Tibial nerve (tissue), 4 donors: ENCODE measurements around the gene TENM3. TPM values are rescaled to one million over a fixed set of nuclear protein-coding genes. Genes with fewer than 3 reads are reported as not detected.

Source experiments
- DNase-seq, 2 donors: peaks; one replicate each; pipeline ENCODE4 v3.0.0-alpha.2; 2019; ENCODE audit warnings: low spot score in 2 of 2
- H3K27ac ChIP-seq, 4 donors: fragments of 200-600 bp; sonication (generic) in 3 of 4; one replicate each; pipeline ENCODE4 v1.5.1; 2017 to 2019; ENCODE audit warnings: mild to moderate bottlenecking in 1 of 4
- H3K27me3 ChIP-seq, 2 donors: fragments of 200-600 bp; sonication (generic) in 1 of 2; one replicate each; pipeline versions ENCODE4 v1.5.1 to v1.6.0; 2017 to 2019
- H3K36me3 ChIP-seq, 3 donors: fragments of 200-600 bp; sonication (generic); one replicate each; pipeline ENCODE4 v1.5.1; 2018 to 2019
- H3K4me1 ChIP-seq, 4 donors: fragments of 200-600 bp; sonication (generic) in 3 of 4; one replicate each; pipeline ENCODE4 v1.5.1; 2017 to 2019
- H3K4me3 ChIP-seq, 4 donors: fragments of 200-600 bp; sonication (generic) in 3 of 4; one replicate each; pipeline ENCODE4 v1.5.1; 2017 to 2019; ENCODE audit warnings: mild to moderate bottlenecking in 1 of 4, moderate library complexity in 1 of 4
- H3K9me3 ChIP-seq, 4 donors: fragments of 200-600 bp; sonication (generic) in 3 of 4; one replicate each; pipeline ENCODE4 v1.5.1; 2017 to 2019
- EP300 ChIP-seq, 2 donors: sonication (generic); formaldehyde crosslinking; IDR thresholded peaks; one replicate each; pipeline ENCODE4 v1.6.1; 2017; ENCODE audit warnings: antibody characterized with exemption in 2 of 2, mild to moderate bottlenecking in 1 of 2
- POLR2A ChIP-seq, 2 donors: fragments of 450-650 bp; IDR thresholded peaks; one replicate each; pipeline ENCODE4 v1.6.1; 2017; ENCODE audit warnings: antibody characterized with exemption in 2 of 2, mild to moderate bottlenecking in 2 of 2, moderate library complexity in 2 of 2
- WGBS, 2 donors: methylation state at CpG; one replicate each; pipeline ENCODE4 v1.1.5; 2018; 5-methylcytosine and 5-hydroxymethylcytosine counted together
- total RNA-seq, 4 donors: library from RNA; depleted of rRNA; stranded (reverse); fragments of >200 nt; gene quantifications; one replicate each; pipeline ENCODE4 v1.1.0, GENCODE V29; 2016
- TF ChIP-seq, protein P1 (sequence below), 5 experiments: fragments of 200-600 bp in 3 of 5; fragments of 450-650 bp in 2 of 5; sonication (generic) in 3 of 5; IDR thresholded peaks; one replicate each; pipeline ENCODE4 v1.5.1; 2016 to 2019; ENCODE audit warnings: antibody characterized with exemption in 5 of 5, mild to moderate bottlenecking in 3 of 5, moderate library complexity in 2 of 5

TENM3 gene
- total RNA-seq, 4 donors from 2014 or later = 19.0 to 60.5 (median 29.4) TPM

DNA sequence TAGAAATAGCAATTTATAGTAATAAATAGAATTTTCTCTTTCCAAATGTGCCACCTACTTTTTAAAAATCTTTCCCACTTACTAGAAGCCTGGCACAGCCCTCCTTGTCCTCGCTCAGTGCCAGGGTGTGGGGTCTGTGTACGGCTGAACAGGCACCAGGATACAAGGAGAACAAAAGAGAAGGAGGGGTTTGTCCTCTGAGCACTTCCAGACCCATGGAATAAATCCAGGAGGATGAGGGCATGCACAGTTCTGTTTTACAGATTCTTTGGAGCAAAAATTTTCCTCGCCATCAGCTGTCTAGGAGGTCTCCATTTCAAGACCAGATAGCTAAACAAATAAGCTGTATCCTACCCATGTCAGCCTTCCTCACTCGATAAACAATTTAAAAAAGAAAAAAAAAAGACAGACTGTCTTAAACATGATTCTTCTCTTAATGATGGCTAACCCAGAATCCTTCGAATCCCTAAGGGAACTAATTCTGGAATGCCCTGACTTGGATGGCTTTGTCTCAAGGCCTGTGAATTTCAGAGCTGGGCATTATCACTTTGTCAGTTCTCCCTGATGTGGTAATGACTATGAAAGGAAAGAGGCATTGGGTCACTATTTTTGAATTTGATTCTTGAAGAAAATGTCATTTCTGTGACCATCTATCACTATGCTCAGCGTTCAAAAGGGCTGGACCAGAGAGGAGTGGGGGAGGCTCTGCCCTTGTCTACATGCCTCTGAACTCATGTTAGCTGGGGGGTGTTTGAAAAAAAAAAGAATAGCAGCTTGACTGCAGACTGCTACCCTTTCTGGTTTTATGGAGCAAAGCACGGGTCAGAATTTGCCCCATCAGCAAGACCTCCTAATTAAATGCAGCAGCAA lies 523.0 kb downstream of the TENM3 start:
- 49 to 51% methylated on average over 7 of the region's 7 CpGs for WGBS, 2 donors
- TF ChIP-seq, protein P1, sequence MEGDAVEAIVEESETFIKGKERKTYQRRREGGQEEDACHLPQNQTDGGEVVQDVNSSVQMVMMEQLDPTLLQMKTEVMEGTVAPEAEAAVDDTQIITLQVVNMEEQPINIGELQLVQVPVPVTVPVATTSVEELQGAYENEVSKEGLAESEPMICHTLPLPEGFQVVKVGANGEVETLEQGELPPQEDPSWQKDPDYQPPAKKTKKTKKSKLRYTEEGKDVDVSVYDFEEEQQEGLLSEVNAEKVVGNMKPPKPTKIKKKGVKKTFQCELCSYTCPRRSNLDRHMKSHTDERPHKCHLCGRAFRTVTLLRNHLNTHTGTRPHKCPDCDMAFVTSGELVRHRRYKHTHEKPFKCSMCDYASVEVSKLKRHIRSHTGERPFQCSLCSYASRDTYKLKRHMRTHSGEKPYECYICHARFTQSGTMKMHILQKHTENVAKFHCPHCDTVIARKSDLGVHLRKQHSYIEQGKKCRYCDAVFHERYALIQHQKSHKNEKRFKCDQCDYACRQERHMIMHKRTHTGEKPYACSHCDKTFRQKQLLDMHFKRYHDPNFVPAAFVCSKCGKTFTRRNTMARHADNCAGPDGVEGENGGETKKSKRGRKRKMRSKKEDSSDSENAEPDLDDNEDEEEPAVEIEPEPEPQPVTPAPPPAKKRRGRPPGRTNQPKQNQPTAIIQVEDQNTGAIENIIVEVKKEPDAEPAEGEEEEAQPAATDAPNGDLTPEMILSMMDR (IDR thresholded peaks at IDR 0.05) = no peak
- TF ChIP-seq POLR2A (IDR thresholded peaks at IDR 0.05) = no peak

DNA sequence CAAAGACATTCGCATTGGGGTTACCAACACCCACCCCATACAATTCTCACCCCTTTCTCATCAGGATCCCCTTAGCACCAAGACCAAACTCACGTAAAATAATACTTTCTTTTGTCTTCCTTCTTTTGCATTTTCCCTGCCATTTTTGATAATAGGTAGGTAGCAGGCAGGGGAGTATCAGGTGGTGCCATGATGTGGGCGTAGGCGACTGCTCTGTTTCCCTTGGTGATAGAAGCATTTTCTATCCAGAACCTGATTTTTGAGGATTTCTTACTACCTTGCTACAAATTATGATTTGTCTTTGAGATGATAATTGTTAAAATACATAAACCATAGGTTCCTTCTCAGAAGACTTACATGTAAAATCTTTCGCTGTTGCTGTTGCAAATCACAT lies 523.7 kb downstream of the TENM3 start:
- H3K4me3 ChIP-seq = no peak overlapping the region
- no peaks in the 10 kb centered on the region for H3K36me3 ChIP-seq
- H3K27ac ChIP-seq = no peak overlapping the region
- no peaks in the 10 kb centered on the region for H3K27me3 ChIP-seq
- no peaks in the 10 kb centered on the region for H3K9me3 ChIP-seq
- DNase-seq = no peak
- 94 to 95% methylated on average over 5 of the region's 5 CpGs for WGBS, 2 donors
- H3K4me1 ChIP-seq = peaks cover 0 to 5% (median 0%) of the 10 kb centered on the region in 4 donors
- no peak for TF ChIP-seq EP300 (IDR thresholded peaks at IDR 0.05)
- TF ChIP-seq, protein P1 (IDR thresholded peaks at IDR 0.05) = no peak
- TF ChIP-seq POLR2A (IDR thresholded peaks at IDR 0.05) = no peak

More for the DNA sequence above, 523.0 kb downstream of the TENM3 start:
- no peak overlapping the region for H3K27ac ChIP-seq
- peaks cover 0 to 5% (median 0%) of the 10 kb centered on the region in 4 donors for H3K4me1 ChIP-seq
- no peaks in the 10 kb centered on the region for H3K27me3 ChIP-seq
- H3K36me3 ChIP-seq = no peaks in the 10 kb centered on the region
- DNase-seq = no peak
- H3K4me3 ChIP-seq = no peak overlapping the region
- H3K9me3 ChIP-seq = no peaks in the 10 kb centered on the region

GRCh38 chr4:182768838-182769237 lies 525.6 kb downstream of the TENM3 start:
- H3K4me3 ChIP-seq = no peak overlapping the region
- H3K36me3 ChIP-seq = peaks cover 0 to 9% (median 0%) of the 10 kb centered on the region in 3 donors
- 56 to 61% methylated on average over 4 of the region's 4 CpGs for WGBS, 2 donors
- H3K4me1 ChIP-seq = peaks cover 0 to 5% (median 0%) of the 10 kb centered on the region in 4 donors
- H3K27ac ChIP-seq = no peak overlapping the region
- no peaks in the 10 kb centered on the region for H3K9me3 ChIP-seq
- no peaks in the 10 kb centered on the region for H3K27me3 ChIP-seq
- no peak for TF ChIP-seq POLR2A (IDR thresholded peaks at IDR 0.05)
- TF ChIP-seq EP300 (IDR thresholded peaks at IDR 0.05) = no peak
- TF ChIP-seq, protein P1 (IDR thresholded peaks at IDR 0.05) = no peak
- DNase-seq = no peak

- H3K4me3 ChIP-seq = no peak overlapping the region
- peaks cover 0 to under 1% (median 0%) of the 10 kb centered on the region in 4 donors for H3K4me1 ChIP-seq
- H3K27ac ChIP-seq = no peak overlapping the region
- DNase-seq = no peak
- no peaks in the 10 kb centered on the region for H3K9me3 ChIP-seq
- H3K36me3 ChIP-seq = peaks cover 0 to 25% (median 0%) of the 10 kb centered on the region in 3 donors
- WGBS, 2 donors = 83 to 87% methylated on average over 14 of the region's 14 CpGs
- TF ChIP-seq EP300 (IDR thresholded peaks at IDR 0.05) = no peak
- TF ChIP-seq POLR2A (IDR thresholded peaks at IDR 0.05) = no peak
- H3K27me3 ChIP-seq = no peaks in the 10 kb centered on the region
These were observed 527.2 kb downstream of the TENM3 start for GRCh38 chr4:182770259-182770995.

DNA sequence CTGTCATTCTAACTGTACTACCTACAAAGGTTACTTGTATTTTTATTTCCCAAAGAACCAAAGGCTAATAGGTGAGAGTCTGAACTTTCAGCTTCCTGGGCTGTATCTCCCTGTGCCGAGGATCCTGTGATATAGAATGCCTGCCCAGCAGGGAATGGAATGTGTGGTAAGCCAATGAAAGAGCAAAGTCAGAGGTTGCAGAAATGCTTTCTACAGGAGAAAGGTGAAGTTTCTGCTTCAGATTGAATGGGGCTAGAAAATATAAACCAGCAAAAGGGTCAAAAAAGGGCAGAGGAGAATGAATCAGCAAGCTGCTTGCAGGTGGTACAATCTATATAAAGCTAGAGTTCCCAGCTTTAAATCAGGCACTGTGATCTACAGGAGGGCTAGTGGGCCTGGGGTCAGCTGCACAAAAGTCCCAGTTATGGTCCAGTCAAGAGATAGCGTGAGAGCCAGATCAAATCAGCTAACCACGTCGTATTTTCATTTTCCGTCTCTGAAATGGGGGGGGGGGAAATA lies 527.9 kb downstream of the TENM3 start:
- H3K27ac ChIP-seq = no peak overlapping the region
- peaks cover 0 to 30% (median 0%) of the 10 kb centered on the region in 3 donors for H3K36me3 ChIP-seq
- no peak for DNase-seq
- H3K4me3 ChIP-seq = no peak overlapping the region
- TF ChIP-seq, protein P1 (IDR thresholded peaks at IDR 0.05) = no peak
- TF ChIP-seq POLR2A (IDR thresholded peaks at IDR 0.05) = no peak
- H3K4me1 ChIP-seq = no peaks in the 10 kb centered on the region
- H3K9me3 ChIP-seq = no peaks in the 10 kb centered on the region
- WGBS, 2 donors = 43 to 55% methylated on average over 5 of the region's 5 CpGs
- H3K27me3 ChIP-seq = no peaks in the 10 kb centered on the region
